H9 (cell line): ENCODE measurements around the gene ACAD9. TPM values are rescaled to one million over a fixed set of nuclear protein-coding genes. Genes with fewer than 3 reads are reported as not detected.
"Not testable (repeated sequence)": the region's sequence is repeated elsewhere in the genome, so short reads cannot be mapped to it uniquely, and the experiment has no call there.

ENCODE experiments used
- DNase-seq: peaks from one replicate; pipeline ENCODE4 v3.0.0-alpha.2; 2017
- H2AFZ ChIP-seq: one replicate; pipeline ENCODE4 v1.6.1; 2013; ENCODE audit warnings: mild to moderate bottlenecking, low read length, control low read depth, moderate library complexity
- H2AK5ac ChIP-seq: 2 replicates; pipeline ENCODE4 v1.6.1; 2013; ENCODE audit warnings: low read length, control low read depth, mixed read lengths; ENCODE audit not compliant: insufficient read length
- H2BK120ac ChIP-seq: one replicate; pipeline ENCODE4 v1.6.1; 2013; ENCODE audit warnings: low read depth, mild to moderate bottlenecking, low read length, control low read depth, inconsistent platforms; ENCODE audit not compliant: poor library complexity, severe bottlenecking
- H2BK12ac ChIP-seq: 2 replicates; pipeline ENCODE4 v1.6.1; 2013; ENCODE audit warnings: low read length, control low read depth, mixed read lengths, low read depth; ENCODE audit not compliant: insufficient read length
- H2BK15ac ChIP-seq: 2 replicates; pipeline ENCODE4 v1.6.1; 2013; ENCODE audit warnings: low read depth, low read length, control low read depth
- H2BK20ac ChIP-seq: one replicate; pipeline ENCODE4 v1.6.1; 2013; ENCODE audit warnings: low read depth, mild to moderate bottlenecking, low read length, control low read depth, inconsistent platforms; ENCODE audit not compliant: poor library complexity, severe bottlenecking
- H2BK5ac ChIP-seq: 2 replicates; pipeline ENCODE4 v1.6.1; 2013; ENCODE audit warnings: low read length, control low read depth, mixed read lengths; ENCODE audit not compliant: insufficient read length
- H3K14ac ChIP-seq: 2 replicates; pipeline ENCODE4 v1.6.1; 2013; ENCODE audit warnings: low read length, control low read depth; ENCODE audit not compliant: insufficient read depth
- H3K18ac ChIP-seq: 2 replicates; pipeline ENCODE4 v1.6.1; 2013; ENCODE audit warnings: low read depth, mild to moderate bottlenecking, mixed read lengths, low read length, control low read depth; ENCODE audit not compliant: insufficient read length
- H3K23ac ChIP-seq: 2 replicates; pipeline ENCODE4 v1.6.1; 2013; ENCODE audit warnings: low read length, control low read depth, mixed read lengths, low read depth; ENCODE audit not compliant: insufficient read length
- H3K23me2 ChIP-seq: 2 replicates; pipeline ENCODE4 v1.6.1; 2013; ENCODE audit warnings: low read depth, mild to moderate bottlenecking, mixed read lengths, low read length, control low read depth; ENCODE audit not compliant: insufficient read length, poor library complexity, severe bottlenecking
- H3K27ac ChIP-seq: 2 replicates; pipeline ENCODE4 v1.5.1; 2013; ENCODE audit warnings: low read length, control low read depth, mixed read lengths, low read depth; ENCODE audit not compliant: insufficient read length
- H3K27me3 ChIP-seq: 2 replicates; pipeline ENCODE4 v1.6.1; 2013; ENCODE audit warnings: low read length, control low read depth, inconsistent platforms; ENCODE audit not compliant: insufficient read depth
- H3K4ac ChIP-seq: 2 replicates; pipeline ENCODE4 v1.6.1; 2013; ENCODE audit warnings: low read depth, mild to moderate bottlenecking, control low read depth, inconsistent platforms, low read length, moderate library complexity
- H3K4me1 ChIP-seq: 2 replicates; pipeline ENCODE4 v1.6.1; 2013; ENCODE audit warnings: low read length, control low read depth, inconsistent platforms; ENCODE audit not compliant: insufficient read depth
- H3K4me2 ChIP-seq: 2 replicates; pipeline ENCODE4 v1.6.1; 2013; ENCODE audit warnings: low read length, control low read depth, mixed read lengths; ENCODE audit not compliant: insufficient read length, insufficient read depth
- H3K56ac ChIP-seq: 2 replicates; pipeline ENCODE4 v1.6.1; 2013; ENCODE audit warnings: low read depth, mild to moderate bottlenecking, mixed read lengths, low read length, control low read depth; ENCODE audit not compliant: insufficient read length
- H3K79me1 ChIP-seq: 2 replicates; pipeline ENCODE4 v1.6.1; 2013; ENCODE audit warnings: low read depth, mild to moderate bottlenecking, moderate library complexity, low read length, control low read depth, inconsistent platforms; ENCODE audit not compliant: insufficient read depth, poor library complexity, severe bottlenecking
- H3K79me2 ChIP-seq: 2 replicates; pipeline ENCODE4 v1.6.1; 2013; ENCODE audit warnings: low read length, control low read depth, inconsistent platforms; ENCODE audit not compliant: insufficient read depth
- H3K9ac ChIP-seq: 2 replicates; pipeline ENCODE4 v1.6.1; 2013; ENCODE audit warnings: low read length, control low read depth, mixed read lengths; ENCODE audit not compliant: insufficient read length; ENCODE audit errors: extremely low read depth
- H3K9me3 ChIP-seq: one replicate; pipeline ENCODE4 v1.6.1; 2013; ENCODE audit warnings: low read depth, low read length, inconsistent platforms; ENCODE audit not compliant: control insufficient read depth
- H3T11ph ChIP-seq: one replicate; pipeline ENCODE4 v1.6.1; 2013; ENCODE audit warnings: mild to moderate bottlenecking, low read length, control low read depth, inconsistent platforms
- H4K20me1 ChIP-seq: one replicate; pipeline ENCODE4 v1.6.1; 2013; ENCODE audit not compliant: control insufficient read depth, insufficient read length, insufficient read depth
- H4K5ac ChIP-seq: 2 replicates; pipeline ENCODE4 v1.6.1; 2013; ENCODE audit warnings: low read depth, mild to moderate bottlenecking, mixed read lengths, low read length, control low read depth; ENCODE audit not compliant: insufficient read length
- H4K8ac ChIP-seq: replicated peaks from 2 replicates; pipeline ENCODE4 v1.6.1; 2013; ENCODE audit warnings: low read length, control low read depth, mixed read lengths, low read depth; ENCODE audit not compliant: insufficient read length
- H4K91ac ChIP-seq: 2 replicates; pipeline ENCODE4 v1.6.1; 2013; ENCODE audit warnings: low read depth, mild to moderate bottlenecking, moderate library complexity, mixed read lengths, low read length, control low read depth; ENCODE audit not compliant: insufficient read length
- H3K27ac Mint-ChIP-seq, 3 experiments: 2 replicates in 2 of 3; 3 replicates in 1 of 3; pipeline ENCODE4 v1.8.0; 2020 to 2021; ENCODE audit warnings: mixed read lengths in 3 of 3, mild to moderate bottlenecking in 1 of 3, moderate library complexity in 1 of 3
- H3K27me3 Mint-ChIP-seq: 2 replicates; pipeline ENCODE4 v1.8.0; 2021; ENCODE audit warnings: low read depth, mild to moderate bottlenecking, moderate library complexity, mixed read lengths
- H3K36me3 Mint-ChIP-seq, 3 experiments: 2 replicates in 2 of 3; 3 replicates in 1 of 3; pipeline ENCODE4 v1.8.0; 2020 to 2021; ENCODE audit warnings: low read depth in 3 of 3, mixed read lengths in 3 of 3; ENCODE audit not compliant: insufficient read depth in 1 of 3
- H3K4me1 Mint-ChIP-seq, 2 experiments: 2 replicates each; pipeline ENCODE4 v1.8.0; 2020; ENCODE audit warnings: mixed read lengths in 2 of 2
- H3K4me3 Mint-ChIP-seq, 2 experiments: 2 replicates in 1 of 2; 3 replicates in 1 of 2; pipeline ENCODE4 v1.8.0; 2020 to 2021; ENCODE audit warnings: mild to moderate bottlenecking in 2 of 2, mixed read lengths in 2 of 2, moderate library complexity in 1 of 2
- H3K9me3 Mint-ChIP-seq, 2 experiments: 2 replicates in 1 of 2; 3 replicates in 1 of 2; pipeline ENCODE4 v1.8.0; 2020; ENCODE audit warnings: mild to moderate bottlenecking in 2 of 2, mixed read lengths in 2 of 2, moderate library complexity in 1 of 2
- CTCF ChIP-seq: fragments of 200-600 bp; sonication (generic); conservative IDR thresholded peaks from 3 replicates; pipeline ENCODE4 v1.8.0; 2021; ENCODE audit warnings: antibody characterized with exemption, mild to moderate bottlenecking
- WGBS: extraction: QIAGEN DNeasy Blood & Tissue Kit; methylation state at CpG from one replicate; pipeline ENCODE4 v1.1.7; 2013; ENCODE audit warnings: missing lambda C conversion rate, low lambda C conversion rate, mixed read lengths; ENCODE audit not compliant: insufficient read length; ENCODE audit errors: extremely low coverage; 5-methylcytosine and 5-hydroxymethylcytosine counted together
- total RNA-seq: library from RNA; stranded (reverse); gene quantifications from 2 replicates; pipeline ENCODE4 v1.2.1, GENCODE V29; 2021

ACAD9 gene
- total RNA-seq, 1 experiment from 2014 or later, result 43.1 TPM

GRCh38 chr3:128864351-128864811, 15.0 kb upstream of the ACAD9 start:
- peaks cover 19 to 23% (median 19%) of the 10 kb centered on the region in 3 experiments for H3K36me3 Mint-ChIP-seq
- no peak overlapping the region for H4K91ac ChIP-seq
- H4K20me1 ChIP-seq, result no peaks in the 10 kb centered on the region
- H4K8ac ChIP-seq, result no peak overlapping the region
- no peaks in the 10 kb centered on the region for H3K4me1 ChIP-seq
- WGBS, result no CpG with 5 or more reads among the region's 11 CpGs
- no peaks in the 10 kb centered on the region for H3K23me2 ChIP-seq
- H2AK5ac ChIP-seq, result no peak overlapping the region
- H3K79me1 ChIP-seq, result no peaks in the 10 kb centered on the region
- H3K4me2 ChIP-seq, result no peak overlapping the region
- no peak overlapping the region for H4K5ac ChIP-seq
- H2AFZ ChIP-seq, result no peak overlapping the region
- H3K27ac Mint-ChIP-seq, result peak overlapping the region in 2 of 3 experiments; percentile 22 to 27; a peak in 3 of 7 replicates
- no peak overlapping the region for H2BK15ac ChIP-seq
- H3K27ac ChIP-seq, result no peak overlapping the region
- H3K27me3 ChIP-seq, result no peaks in the 10 kb centered on the region
- H3K79me2 ChIP-seq, result no peaks in the 10 kb centered on the region
- no peak overlapping the region for H2BK12ac ChIP-seq
- H2BK5ac ChIP-seq, result no peak overlapping the region
- H3K4me3 Mint-ChIP-seq, result no peak overlapping the region; a peak in 1 of 5 replicates
- no peak overlapping the region for H3K14ac ChIP-seq
- no peak for TF ChIP-seq CTCF
- H3K9ac ChIP-seq, result no peak overlapping the region
- H3K9me3 Mint-ChIP-seq, result peaks cover 20 to 22% of the 10 kb centered on the region in 2 experiments
- H3K4me1 Mint-ChIP-seq, result peaks cover 10 to 19% of the 10 kb centered on the region in 2 experiments
- H2BK120ac ChIP-seq, result no peak overlapping the region
- H3K4ac ChIP-seq, result no peak overlapping the region
- H3K27me3 Mint-ChIP-seq, result peaks cover 4% of the 10 kb centered on the region
- H3T11ph ChIP-seq, result no peak overlapping the region
- H3K18ac ChIP-seq, result no peak overlapping the region
- H3K56ac ChIP-seq, result no peak overlapping the region
- no peak overlapping the region for H2BK20ac ChIP-seq
- H3K23ac ChIP-seq, result no peak overlapping the region
- peaks cover 13% of the 10 kb centered on the region for H3K9me3 ChIP-seq
- no peak for DNase-seq

- not testable (repeated sequence) for H2BK12ac ChIP-seq, H4K20me1 ChIP-seq, H3K27me3 ChIP-seq, H3K79me1 ChIP-seq, H3K4me3 Mint-ChIP-seq, H3K56ac ChIP-seq, H4K5ac ChIP-seq, H2BK20ac ChIP-seq, DNase-seq, H3K4me1 ChIP-seq, H4K91ac ChIP-seq, H3K14ac ChIP-seq, H2BK120ac ChIP-seq, H3K79me2 ChIP-seq, H3K23me2 ChIP-seq, H2AFZ ChIP-seq, H4K8ac ChIP-seq, H3K4me2 ChIP-seq, H2BK5ac ChIP-seq, H3K27ac ChIP-seq, H3T11ph ChIP-seq, H3K23ac ChIP-seq, H2AK5ac ChIP-seq, H3K4ac ChIP-seq, H3K27me3 Mint-ChIP-seq, H3K9ac ChIP-seq, H3K9me3 ChIP-seq, H2BK15ac ChIP-seq, H3K18ac ChIP-seq
- no CpG with 5 or more reads among the region's 25 CpGs for WGBS
- Mint-ChIP-seq H3K4me1 (peaks cover 10 to 19% of the 10 kb centered on the region in 2 experiments), H3K27ac (peak overlapping the region in 2 of 3 experiments; percentile 22 to 27; a peak in 3 of 7 replicates), H3K36me3 (peaks cover 12 to 15% (median 12%) of the 10 kb centered on the region in 3 experiments; a peak in 6 of 7 replicates), H3K9me3 (peaks cover 12 to 14% of the 10 kb centered on the region in 2 experiments)
Observed at GRCh38 chr3:128864849-128865804, 14.3 kb upstream of the ACAD9 start.
